HG02610 (cell line): ENCODE results near the gene RPTOR.

Source experiments
- ATAC-seq: cut with Tn5 transposase; IDR thresholded peaks from one replicate; pipeline ENCODE4 v1.9.1; 2021; ENCODE audit warnings: mild to moderate bottlenecking, moderate library complexity; ENCODE audit not compliant: unreplicated experiment

Gene RPTOR

GRCh38 chr17:80839970-80840369, 295.3 kb downstream of the RPTOR start:
- no peak for ATAC-seq

GRCh38 chr17:80842456-80843013, 297.9 kb downstream of the RPTOR start:
- ATAC-seq, result no peak

GRCh38 chr17:80843741-80844156, 299.1 kb downstream of the RPTOR start:
- ATAC-seq, result no peak

- ATAC-seq, result no peak
These were observed 299.9 kb downstream of the RPTOR start for GRCh38 chr17:80844418-80844990.

- no peak for ATAC-seq
These were observed 300.6 kb downstream of the RPTOR start for GRCh38 chr17:80845069-80845862.

- no peak for ATAC-seq
These were observed 301.4 kb downstream of the RPTOR start for GRCh38 chr17:80845863-80846671.

- ATAC-seq, result no peak
These were observed 302.3 kb downstream of the RPTOR start for GRCh38 chr17:80846932-80847331.

GRCh38 chr17:80847496-80848230, 303.0 kb downstream of the RPTOR start:
- ATAC-seq, result no peak

GRCh38 chr17:80848449-80849102, 303.9 kb downstream of the RPTOR start:
- ATAC-seq, result no peak

GRCh38 chr17:80849119-80849518, 304.5 kb downstream of the RPTOR start:
- ATAC-seq, result no peak

GRCh38 chr17:80850109-80850508, 305.5 kb downstream of the RPTOR start:
- no peak for ATAC-seq

- no peak for ATAC-seq
These were observed 306.2 kb downstream of the RPTOR start for GRCh38 chr17:80850817-80851216.

GRCh38 chr17:80851277-80851925, 306.8 kb downstream of the RPTOR start:
- ATAC-seq, result no peak

GRCh38 chr17:80852476-80853015, 307.9 kb downstream of the RPTOR start:
- ATAC-seq, result no peak

GRCh38 chr17:80853076-80853475, 308.4 kb downstream of the RPTOR start:
- no peak for ATAC-seq

GRCh38 chr17:80854220-80854619, 309.6 kb downstream of the RPTOR start:
- ATAC-seq, result no peak

GRCh38 chr17:80855196-80855947, 310.7 kb downstream of the RPTOR start:
- no peak for ATAC-seq

GRCh38 chr17:80855948-80856862, 311.6 kb downstream of the RPTOR start:
- peak; percentile 81 for ATAC-seq
